Smooth muscle cell (in vitro differentiated cells): ENCODE data around the gene BPIFB1. TPM values are rescaled to one million over a fixed set of nuclear protein-coding genes. Genes with fewer than 3 reads are reported as not detected.

Experiments
- DNase-seq: peaks from one replicate; lab custom pipeline; 2025; ENCODE audit not compliant: unreplicated experiment; lab: John Stamatoyannopoulos, UW
- H2AFZ ChIP-seq: fragments of 200-600 bp; sonication (generic); 2 replicates; pipeline ENCODE4 v1.6.0; 2016; ENCODE audit warnings: antibody characterized with exemption, low read depth, mild to moderate bottlenecking
- H3F3A ChIP-seq: fragments of 200-600 bp; sonication (generic); 2 replicates; pipeline ENCODE4 v1.6.0; 2017; ENCODE audit warnings: antibody characterized with exemption, low read depth
- H3K27ac ChIP-seq: fragments of 200-600 bp; sonication (generic); 2 replicates; pipeline ENCODE4 v1.5.1; 2016; ENCODE audit warnings: low read depth, mild to moderate bottlenecking
- H3K27me3 ChIP-seq: fragments of 200-600 bp; sonication (generic); 2 replicates; pipeline ENCODE4 v1.6.1; 2016; ENCODE audit warnings: low read depth, mild to moderate bottlenecking
- H3K36me3 ChIP-seq: fragments of 200-600 bp; sonication (generic); 2 replicates; pipeline ENCODE4 v1.5.1; 2016; ENCODE audit warnings: low read depth
- H3K4me1 ChIP-seq: fragments of 200-600 bp; sonication (generic); 2 replicates; pipeline ENCODE4 v1.5.1; 2016; ENCODE audit warnings: low read depth
- H3K4me2 ChIP-seq: fragments of 200-600 bp; sonication (generic); 2 replicates; pipeline ENCODE4 v1.6.0; 2016; ENCODE audit warnings: mild to moderate bottlenecking
- H3K4me3 ChIP-seq: fragments of 200-600 bp; sonication (generic); 2 replicates; pipeline ENCODE4 v1.5.1; 2016; ENCODE audit warnings: mild to moderate bottlenecking
- H3K79me2 ChIP-seq: fragments of 200-600 bp; sonication (generic); 2 replicates; pipeline ENCODE4 v1.6.0; 2016; ENCODE audit warnings: low read depth, mild to moderate bottlenecking
- H3K9ac ChIP-seq: fragments of 200-600 bp; sonication (generic); 2 replicates; pipeline ENCODE4 v1.6.0; 2016; ENCODE audit warnings: low read depth
- H3K9me3 ChIP-seq: fragments of 200-600 bp; sonication (generic); replicated peaks from 2 replicates; pipeline ENCODE4 v1.5.1; 2016; ENCODE audit warnings: low read depth
- H4K20me1 ChIP-seq: fragments of 200-600 bp; sonication (generic); 2 replicates; pipeline ENCODE4 v1.6.0; 2016; ENCODE audit warnings: low read depth
- CTCF ChIP-seq: fragments of 200-600 bp; sonication (generic); IDR thresholded peaks from 2 replicates; pipeline ENCODE4 v1.5.1; 2017; ENCODE audit warnings: borderline replicate concordance, mild to moderate bottlenecking, antibody characterized with exemption; ENCODE audit not compliant: insufficient read depth, poor library complexity, severe bottlenecking
- WGBS: methylation state at CpG from one replicate; pipeline ENCODE4 v1.1.7; 2016; ENCODE audit warnings: low lambda C conversion rate; 5-methylcytosine and 5-hydroxymethylcytosine counted together
- polyA plus RNA-seq: library from polyadenylated mRNA; unstranded; fragments of >200 nt; fragmentation: Nextera tagmentation; extraction: Ambion mirVana; gene quantifications from 2 replicates; pipeline ENCODE4 v1.2.1, GENCODE V29; 2016
- total RNA-seq: library from RNA; depleted of rRNA; stranded (reverse); fragments of >200 nt; gene quantifications from 2 replicates; pipeline ENCODE4 v1.2.3, GENCODE V29; 2014

BPIFB1 gene
- total and polyA plus RNA-seq, 2 experiments from 2014 or later, result not detected

GRCh38 chr20:33291416-33291815 lies 8.4 kb downstream of the BPIFB1 start:
- Histone ChIP-seq H3K9me3 (no peaks in the 10 kb centered on the region), H2AFZ (no peak overlapping the region), H3K4me2 (no peak overlapping the region), H3K4me3 (no peak overlapping the region), H3K27me3 (peaks cover 50% of the 10 kb centered on the region), H3K27ac (no peak overlapping the region), H4K20me1 (no peaks in the 10 kb centered on the region), H3F3A (no peaks in the 10 kb centered on the region), H3K4me1 (no peaks in the 10 kb centered on the region), H3K36me3 (no peaks in the 10 kb centered on the region), H3K79me2 (no peaks in the 10 kb centered on the region), H3K9ac (no peak overlapping the region)
- no peak for TF ChIP-seq CTCF
- 93% methylated on average over 8 of the region's 8 CpGs for WGBS
- DNase-seq, result no peak

GRCh38 chr20:33291830-33292355 lies 8.9 kb downstream of the BPIFB1 start:
- 50% methylated on average over 7 of the region's 7 CpGs for WGBS
- Histone ChIP-seq H3K4me3 (no peak overlapping the region), H3K9me3 (no peaks in the 10 kb centered on the region), H2AFZ (no peak overlapping the region), H3F3A (no peaks in the 10 kb centered on the region), H4K20me1 (no peaks in the 10 kb centered on the region), H3K27ac (no peak overlapping the region), H3K79me2 (no peaks in the 10 kb centered on the region), H3K9ac (no peak overlapping the region), H3K36me3 (no peaks in the 10 kb centered on the region), H3K27me3 (peaks cover 48% of the 10 kb centered on the region), H3K4me2 (no peak overlapping the region), H3K4me1 (no peaks in the 10 kb centered on the region)
- no peak for DNase-seq
- peak; percentile 100 for TF ChIP-seq CTCF

GRCh38 chr20:33296206-33296605 lies 13.2 kb downstream of the BPIFB1 start:
- Histone ChIP-seq H3K9me3 (no peaks in the 10 kb centered on the region), H3K4me3 (no peak overlapping the region), H4K20me1 (no peaks in the 10 kb centered on the region), H3K36me3 (no peaks in the 10 kb centered on the region), H2AFZ (no peak overlapping the region), H3K27ac (no peak overlapping the region), H3F3A (no peaks in the 10 kb centered on the region), H3K79me2 (no peaks in the 10 kb centered on the region), H3K27me3 (peaks cover 47% of the 10 kb centered on the region), H3K9ac (no peak overlapping the region), H3K4me2 (no peak overlapping the region), H3K4me1 (no peaks in the 10 kb centered on the region)
- WGBS, result 80% methylated on average over 3 of the region's 3 CpGs
- no peak for TF ChIP-seq CTCF
- no peak for DNase-seq

- peaks cover 47% of the 10 kb centered on the region for H3K27me3 ChIP-seq
- no peaks in the 10 kb centered on the region for H4K20me1 ChIP-seq
- no peak for DNase-seq
- H3K9ac ChIP-seq, result no peak overlapping the region
- no peaks in the 10 kb centered on the region for H3K9me3 ChIP-seq
- H2AFZ ChIP-seq, result no peak overlapping the region
- WGBS, result 84% methylated on average over 11 of the region's 11 CpGs
- H3F3A ChIP-seq, result no peaks in the 10 kb centered on the region
- H3K4me1 ChIP-seq, result no peaks in the 10 kb centered on the region
- no peak overlapping the region for H3K4me3 ChIP-seq
- H3K36me3 ChIP-seq, result no peaks in the 10 kb centered on the region
- no peak overlapping the region for H3K27ac ChIP-seq
- no peak for TF ChIP-seq CTCF
- H3K79me2 ChIP-seq, result no peaks in the 10 kb centered on the region
- H3K4me2 ChIP-seq, result no peak overlapping the region
Measured at GRCh38 chr20:33298391-33298790, 15.4 kb downstream of the BPIFB1 start.
